Activated naive CD8-positive, alpha-beta T cell treated with anti-CD3 and anti-CD28 coated beads, Interleukin-2, amount 50 U/mL, for 24 hours (primary cell): ENCODE measurements around the gene TCF7L2.

ENCODE experiments used
- ATAC-seq: fragments of 150-1000 bp; cut with Tn5 transposase; one replicate; pipeline ENCODE4 v1.10.0; 2021
- DNase-seq: peaks from one replicate; pipeline ENCODE4 v3.0.0; 2021
- H3K27ac Mint-ChIP-seq: one replicate; pipeline ENCODE4 v1.8.0; 2021; ENCODE audit warnings: mild to moderate bottlenecking, mixed read lengths
- H3K27me3 Mint-ChIP-seq: one replicate; pipeline ENCODE4 v1.8.0; 2021; ENCODE audit warnings: mixed read lengths
- H3K36me3 Mint-ChIP-seq: one replicate; pipeline ENCODE4 v1.8.0; 2021; ENCODE audit warnings: low read depth, mixed read lengths
- H3K4me1 Mint-ChIP-seq: one replicate; pipeline ENCODE4 v1.8.0; 2021; ENCODE audit warnings: mixed read lengths
- H3K4me3 Mint-ChIP-seq: one replicate; pipeline ENCODE4 v1.8.0; 2021; ENCODE audit warnings: mild to moderate bottlenecking, moderate library complexity, mixed read lengths
- H3K9me3 Mint-ChIP-seq: one replicate; pipeline ENCODE4 v1.8.0; 2021; ENCODE audit warnings: mixed read lengths

The TCF7L2 gene

GRCh38 chr10:112953174-112954159 lies 3.4 kb downstream of the TCF7L2 start:
- peaks cover 36% of the 10 kb centered on the region for H3K4me1 Mint-ChIP-seq
- no peaks in the 10 kb centered on the region for H3K9me3 Mint-ChIP-seq

GRCh38 chr10:112954974-112955581 lies 5.0 kb downstream of the TCF7L2 start:
- H3K9me3 Mint-ChIP-seq = no peaks in the 10 kb centered on the region

More at GRCh38 chr10:112953174-112954159, 3.4 kb downstream of the TCF7L2 start:
- DNase-seq (no peak), ATAC-seq (no peak)
- Mint-ChIP-seq H3K27me3 (peaks cover 65% of the 10 kb centered on the region), H3K27ac (no peak overlapping the region), H3K36me3 (peaks cover 1% of the 10 kb centered on the region), H3K4me3 (peak overlapping the region; percentile 67)

DNA sequence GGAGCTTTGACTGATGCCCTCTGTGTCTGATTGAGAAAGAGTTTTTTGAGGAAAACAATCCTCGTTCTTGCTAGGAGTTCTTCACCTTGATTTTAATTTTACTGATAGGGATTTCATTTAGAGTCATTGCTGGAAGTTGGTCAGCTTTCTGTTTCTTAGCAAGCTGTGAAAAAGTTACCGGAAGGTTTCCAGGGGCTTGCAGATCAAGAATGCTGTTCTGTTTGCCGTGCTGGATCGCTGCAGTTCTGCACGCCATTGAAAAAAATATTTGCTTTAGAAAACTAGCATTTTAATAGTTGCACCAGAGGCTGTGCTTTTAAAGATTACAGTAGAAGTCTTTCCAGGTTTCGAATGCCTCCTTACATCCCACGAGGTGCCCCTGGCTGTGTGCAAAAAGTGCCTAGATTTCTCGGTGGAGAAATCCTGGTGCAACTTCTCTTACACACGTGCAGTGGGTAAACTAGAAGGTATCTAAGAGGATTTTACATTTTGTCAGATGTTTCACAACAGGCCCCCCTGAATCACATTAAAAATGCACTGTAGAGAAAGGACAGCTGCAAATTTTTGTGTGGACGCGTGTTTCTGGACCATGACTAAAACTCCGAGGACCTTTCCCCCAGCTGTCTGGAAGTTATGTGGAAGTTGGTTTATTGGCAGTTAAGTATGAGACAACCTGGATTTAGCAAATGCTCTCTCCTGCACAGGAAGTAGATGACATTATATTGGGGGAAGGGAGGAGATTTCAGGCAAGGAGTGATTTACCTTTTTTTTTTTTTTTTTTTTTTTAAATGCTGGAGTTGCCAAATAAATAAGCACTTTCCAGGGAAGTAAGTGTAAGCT lies 5.8 kb downstream of the TCF7L2 start:
- ATAC-seq (no peak), DNase-seq (no peak)
- H3K4me3 Mint-ChIP-seq = no peak overlapping the region
- peaks cover 68% of the 10 kb centered on the region for H3K27me3 Mint-ChIP-seq
- H3K27ac Mint-ChIP-seq = no peak overlapping the region
- no peaks in the 10 kb centered on the region for H3K9me3 Mint-ChIP-seq
- peaks cover 33% of the 10 kb centered on the region for H3K4me1 Mint-ChIP-seq
- H3K36me3 Mint-ChIP-seq = peaks cover 1% of the 10 kb centered on the region

More at GRCh38 chr10:112954974-112955581, 5.0 kb downstream of the TCF7L2 start:
- H3K4me1 Mint-ChIP-seq = peaks cover 36% of the 10 kb centered on the region
- no peak for DNase-seq
- peaks cover 67% of the 10 kb centered on the region for H3K27me3 Mint-ChIP-seq
- ATAC-seq = no peak
- no peak overlapping the region for H3K27ac Mint-ChIP-seq
- peaks cover 1% of the 10 kb centered on the region for H3K36me3 Mint-ChIP-seq
- H3K4me3 Mint-ChIP-seq = no peak overlapping the region

GRCh38 chr10:112956631-112957350 lies 6.7 kb downstream of the TCF7L2 start:
- ATAC-seq (no peak), DNase-seq (no peak)
- Mint-ChIP-seq H3K27me3 (peaks cover 74% of the 10 kb centered on the region), H3K36me3 (peaks cover 1% of the 10 kb centered on the region), H3K4me1 (peaks cover 36% of the 10 kb centered on the region), H3K4me3 (no peak overlapping the region), H3K27ac (no peak overlapping the region), H3K9me3 (no peaks in the 10 kb centered on the region)

DNA sequence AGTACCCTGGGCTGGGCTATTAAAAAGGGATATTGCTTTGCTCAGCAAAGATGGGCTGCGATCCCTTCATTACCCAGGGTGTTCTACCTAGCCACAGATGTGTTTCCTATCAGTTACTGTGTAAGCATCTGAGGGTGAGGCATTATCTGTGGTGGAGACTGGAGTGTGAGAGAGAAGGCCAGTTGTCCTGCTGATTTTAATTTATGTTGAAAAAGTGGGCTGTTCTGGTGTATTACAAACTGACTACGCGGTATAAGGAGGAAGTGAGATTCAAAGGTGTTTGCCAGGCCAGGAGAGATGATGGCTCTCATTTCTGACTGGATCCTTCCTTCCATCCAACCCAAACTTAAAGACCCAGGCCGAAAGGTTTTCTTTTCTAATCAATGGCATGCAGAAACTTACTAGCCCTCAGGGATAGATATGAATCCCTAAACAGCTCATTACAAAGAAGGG lies 7.6 kb downstream of the TCF7L2 start:
- H3K9me3 Mint-ChIP-seq = no peaks in the 10 kb centered on the region
- no peak overlapping the region for H3K27ac Mint-ChIP-seq
- H3K4me1 Mint-ChIP-seq = peaks cover 33% of the 10 kb centered on the region
- peaks cover 78% of the 10 kb centered on the region for H3K27me3 Mint-ChIP-seq
- ATAC-seq (no peak), DNase-seq (no peak)
- no peak overlapping the region for H3K4me3 Mint-ChIP-seq
- H3K36me3 Mint-ChIP-seq = peaks cover 1% of the 10 kb centered on the region

GRCh38 chr10:112958275-112958995 lies 8.4 kb downstream of the TCF7L2 start:
- ATAC-seq = no peak
- H3K27me3 Mint-ChIP-seq = peaks cover 75% of the 10 kb centered on the region

GRCh38 chr10:112959207-112959838 lies 9.3 kb downstream of the TCF7L2 start:
- H3K4me3 Mint-ChIP-seq = no peak overlapping the region
- DNase-seq = no peak
- no peaks in the 10 kb centered on the region for H3K36me3 Mint-ChIP-seq
- H3K27ac Mint-ChIP-seq = no peak overlapping the region
- H3K4me1 Mint-ChIP-seq = peaks cover 31% of the 10 kb centered on the region
- ATAC-seq = peak; percentile 40
- no peaks in the 10 kb centered on the region for H3K9me3 Mint-ChIP-seq
- H3K27me3 Mint-ChIP-seq = peaks cover 76% of the 10 kb centered on the region

More at GRCh38 chr10:112958275-112958995, 8.4 kb downstream of the TCF7L2 start:
- H3K4me3 Mint-ChIP-seq = no peak overlapping the region
- H3K4me1 Mint-ChIP-seq = peaks cover 31% of the 10 kb centered on the region
- no peak overlapping the region for H3K27ac Mint-ChIP-seq
- no peak for DNase-seq
- H3K9me3 Mint-ChIP-seq = no peaks in the 10 kb centered on the region
- H3K36me3 Mint-ChIP-seq = peaks cover 1% of the 10 kb centered on the region

DNA sequence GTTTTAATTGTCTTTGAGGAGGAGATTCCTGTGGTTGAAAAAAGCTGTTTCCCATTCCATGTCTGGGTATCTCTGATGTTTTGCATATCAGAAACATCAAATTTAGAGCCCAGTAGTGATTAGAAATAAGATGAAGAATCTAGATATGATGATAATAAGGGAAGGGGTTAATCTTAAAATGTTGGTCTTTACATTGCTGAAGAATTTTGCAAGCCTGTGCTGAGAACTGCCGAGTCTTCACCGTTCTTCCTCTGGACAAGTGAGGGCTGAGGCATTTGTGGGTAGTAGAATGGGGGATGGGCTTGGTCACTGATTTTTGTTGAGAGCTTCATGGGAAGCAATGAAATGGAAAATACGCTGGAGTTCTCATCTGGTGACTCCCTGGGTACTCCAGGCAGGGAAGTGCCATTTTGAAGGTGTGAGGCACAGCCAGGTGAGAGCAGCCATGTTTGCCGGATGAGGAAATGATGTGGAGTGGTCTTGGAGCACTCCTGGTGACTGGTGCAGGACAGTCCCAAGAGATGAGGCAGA lies 10.2 kb downstream of the TCF7L2 start:
- Mint-ChIP-seq H3K27ac (no peak overlapping the region), H3K36me3 (no peaks in the 10 kb centered on the region), H3K4me3 (no peak overlapping the region), H3K9me3 (no peaks in the 10 kb centered on the region), H3K27me3 (peaks cover 75% of the 10 kb centered on the region), H3K4me1 (peaks cover 31% of the 10 kb centered on the region)
- DNase-seq (no peak), ATAC-seq (no peak)

DNA sequence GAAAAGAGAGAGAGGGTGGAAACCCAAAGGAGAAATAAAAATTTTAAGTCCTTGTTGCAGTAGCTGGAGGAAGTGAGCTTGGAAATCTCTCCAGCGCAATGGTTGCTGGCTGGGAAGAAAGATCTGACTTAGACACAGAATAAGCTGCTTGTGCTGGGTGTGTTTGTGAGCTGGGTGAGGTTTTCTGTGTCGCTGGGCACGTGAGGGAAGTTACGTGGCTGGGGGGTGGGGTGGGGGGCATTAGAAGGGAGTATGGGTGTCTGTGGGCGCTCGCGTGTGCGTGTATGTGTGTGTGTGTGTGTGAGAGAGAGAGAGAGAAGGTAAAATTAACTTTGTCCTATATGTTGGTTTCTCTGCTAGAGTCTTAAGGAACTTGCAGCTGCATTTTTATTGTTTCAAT lies 11.6 kb downstream of the TCF7L2 start:
- no peak for DNase-seq

DNA sequence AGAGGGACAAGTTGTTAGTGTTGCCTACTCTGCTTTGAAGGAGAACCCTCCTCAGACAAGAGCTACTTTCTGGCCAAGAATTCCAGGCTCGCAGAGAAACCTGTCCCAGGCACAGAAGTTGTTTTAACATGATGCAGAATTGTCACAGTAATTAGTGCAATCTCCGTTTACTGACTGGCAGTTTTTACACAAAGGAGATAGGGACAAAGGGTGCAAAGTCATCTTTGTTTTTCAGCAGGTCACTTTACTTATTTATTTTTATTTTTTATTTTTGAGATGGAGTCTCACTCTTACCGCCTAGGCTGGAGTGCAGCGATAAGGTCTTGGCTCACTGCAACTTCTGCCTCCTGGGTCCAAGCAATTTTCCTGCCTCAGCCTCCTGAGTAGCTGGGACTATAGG lies 12.3 kb downstream of the TCF7L2 start:
- no peak overlapping the region for H3K4me3 Mint-ChIP-seq
- H3K9me3 Mint-ChIP-seq = no peaks in the 10 kb centered on the region
- H3K27ac Mint-ChIP-seq = no peak overlapping the region
- peaks cover 70% of the 10 kb centered on the region for H3K27me3 Mint-ChIP-seq
- DNase-seq (no peak), ATAC-seq (no peak)
- no peaks in the 10 kb centered on the region for H3K36me3 Mint-ChIP-seq
- H3K4me1 Mint-ChIP-seq = peaks cover 20% of the 10 kb centered on the region

More for the DNA sequence above, 11.6 kb downstream of the TCF7L2 start:
- Mint-ChIP-seq H3K27me3 (peaks cover 71% of the 10 kb centered on the region), H3K4me1 (peaks cover 20% of the 10 kb centered on the region), H3K27ac (no peak overlapping the region), H3K36me3 (no peaks in the 10 kb centered on the region), H3K9me3 (no peaks in the 10 kb centered on the region), H3K4me3 (no peak overlapping the region)
- no peak for ATAC-seq

- no peak for DNase-seq
- H3K4me1 Mint-ChIP-seq = peaks cover 14% of the 10 kb centered on the region
- H3K36me3 Mint-ChIP-seq = no peaks in the 10 kb centered on the region
- no peak overlapping the region for H3K27ac Mint-ChIP-seq
- no peak overlapping the region for H3K4me3 Mint-ChIP-seq
- H3K27me3 Mint-ChIP-seq = peaks cover 55% of the 10 kb centered on the region
- H3K9me3 Mint-ChIP-seq = no peaks in the 10 kb centered on the region
- ATAC-seq = no peak
Measured at GRCh38 chr10:112963835-112964234, 13.8 kb downstream of the TCF7L2 start.

GRCh38 chr10:112964482-112964881 lies 14.4 kb downstream of the TCF7L2 start:
- no peaks in the 10 kb centered on the region for H3K9me3 Mint-ChIP-seq
- peaks cover 3% of the 10 kb centered on the region for H3K36me3 Mint-ChIP-seq
- ATAC-seq (no peak), DNase-seq (no peak)
- no peak overlapping the region for H3K4me3 Mint-ChIP-seq
- H3K27me3 Mint-ChIP-seq = peaks cover 56% of the 10 kb centered on the region
- peaks cover 7% of the 10 kb centered on the region for H3K4me1 Mint-ChIP-seq
- no peak overlapping the region for H3K27ac Mint-ChIP-seq
